HL-60/S4 (cell line): ENCODE measurements around the gene TNS3.

Experiments used
- in situ Hi-C: fragments of 300-500 bp; cut with MboI; formaldehyde crosslinking; loops from 2 replicates; pipeline ENCODE4 v1.14.3; 2022; ENCODE audit warnings: low sequenced_read_pairs

The TNS3 gene

GRCh38 chr7:47336472-47337425, 245.2 kb downstream of the TNS3 start:
- in situ Hi-C loops = no loop called here

- in situ Hi-C loops = no loop called here
These were observed 246.1 kb downstream of the TNS3 start for GRCh38 chr7:47335557-47336471.

- in situ Hi-C loops = no loop called here
These were observed 246.8 kb downstream of the TNS3 start for GRCh38 chr7:47335071-47335470.

- in situ Hi-C loops = no loop called here
These were observed 248.0 kb downstream of the TNS3 start for GRCh38 chr7:47333959-47334358.

GRCh38 chr7:47333554-47333887, 248.4 kb downstream of the TNS3 start:
- in situ Hi-C loops = no loop called here

- in situ Hi-C loops = no loop called here
These were observed 249.0 kb downstream of the TNS3 start for GRCh38 chr7:47332681-47333553.

GRCh38 chr7:47332213-47332612, 249.7 kb downstream of the TNS3 start:
- in situ Hi-C loops = no loop called here

GRCh38 chr7:47331179-47331565, 250.7 kb downstream of the TNS3 start:
- in situ Hi-C loops = no loop called here

GRCh38 chr7:47330561-47331178, 251.2 kb downstream of the TNS3 start:
- in situ Hi-C loops = no loop called here

GRCh38 chr7:47330026-47330425, 251.9 kb downstream of the TNS3 start:
- in situ Hi-C loops = no loop called here

- in situ Hi-C loops = no loop called here
These were observed 252.5 kb downstream of the TNS3 start for GRCh38 chr7:47329320-47329926.

GRCh38 chr7:47328392-47329319, 253.3 kb downstream of the TNS3 start:
- in situ Hi-C loops = no loop called here

GRCh38 chr7:47327698-47328391, 254.1 kb downstream of the TNS3 start:
- in situ Hi-C loops = no loop called here

GRCh38 chr7:47327346-47327697, 254.6 kb downstream of the TNS3 start:
- in situ Hi-C loops = no loop called here

- in situ Hi-C loops = no loop called here
These were observed 255.1 kb downstream of the TNS3 start for GRCh38 chr7:47326808-47327207.

- in situ Hi-C loops = no loop called here
These were observed 255.7 kb downstream of the TNS3 start for GRCh38 chr7:47326220-47326619.

GRCh38 chr7:47325337-47325736, 256.6 kb downstream of the TNS3 start:
- in situ Hi-C loops = no loop called here

- in situ Hi-C loops = no loop called here
These were observed 258.0 kb downstream of the TNS3 start for GRCh38 chr7:47323904-47324303.
